IMR-90 (cell line): Measurements from ENCODE around the gene TMX3. TPM values are rescaled to one million over a fixed set of nuclear protein-coding genes. Genes with fewer than 3 reads are reported as not detected.

Experiments
- ATAC-seq: fragments of 200-7000 bp; cut with Tn5 transposase; 2 replicates; pipeline ENCODE4 v1.9.1; 2020; ENCODE audit warnings: low read depth, mild to moderate bottlenecking, moderate library complexity
- BruUV-seq: library from RNA; stranded (reverse); fragments of 400-500 nt; replicated peaks from 2 replicates; lab custom pipeline; 2021; lab: Mats Ljungman, UMichigan
- CTCF ChIA-PET: fragments of 300-600 bp; formaldehyde crosslinking; extraction: SDS; loops from one replicate; lab custom pipeline; 2021; ENCODE audit warnings: antibody characterized with exemption; lab: Yijun Ruan, JAX
- POLR2A ChIA-PET: fragments of 300-600 bp; sonication (Branson Sonifier 250); formaldehyde crosslinking; loops from one replicate; lab custom pipeline; 2022; ENCODE audit warnings: antibody characterized with exemption; ENCODE audit not compliant: unreplicated experiment; lab: Charles Lee
- DNase-seq: peaks from one replicate; pipeline ENCODE4 v3.0.0; 2013
- H2AFZ ChIP-seq: replicated peaks from 2 replicates; pipeline ENCODE3; 2013; ENCODE audit warnings: low read length, mild to moderate bottlenecking; ENCODE audit not compliant: poor library complexity
- H2AK5ac ChIP-seq: 2 replicates; pipeline ENCODE4 v1.6.1; 2013; ENCODE audit warnings: low read depth, low read length, inconsistent platforms
- H2AK9ac ChIP-seq: replicated peaks from 2 replicates; pipeline ENCODE3; 2013; ENCODE audit warnings: mild to moderate bottlenecking, low read depth, low read length, moderate library complexity; ENCODE audit not compliant: poor library complexity
- H2BK120ac ChIP-seq: 2 replicates; pipeline ENCODE4 v1.6.1; 2013; ENCODE audit warnings: low read depth, low read length, inconsistent platforms
- H2BK15ac ChIP-seq: 3 replicates; pipeline ENCODE4 v1.6.1; 2013; ENCODE audit warnings: low read depth, low read length, inconsistent platforms
- H2BK20ac ChIP-seq: 2 replicates; pipeline ENCODE4 v1.6.1; 2013; ENCODE audit warnings: low read depth, mild to moderate bottlenecking, inconsistent platforms, low read length, moderate library complexity
- H2BK5ac ChIP-seq: 2 replicates; pipeline ENCODE4 v1.6.1; 2013; ENCODE audit warnings: mild to moderate bottlenecking, low read depth, low read length, inconsistent platforms; ENCODE audit not compliant: poor library complexity, severe bottlenecking
- H3K14ac ChIP-seq: replicated peaks from 2 replicates; pipeline ENCODE4 v1.6.1; 2013; ENCODE audit warnings: low read depth, low read length, inconsistent platforms
- H3K18ac ChIP-seq: 2 replicates; pipeline ENCODE4 v1.6.1; 2013; ENCODE audit warnings: low read depth, low read length, control low read depth
- H3K23ac ChIP-seq: 2 replicates; pipeline ENCODE4 v1.6.1; 2013; ENCODE audit warnings: low read depth, low read length, inconsistent platforms
- H3K27ac ChIP-seq: 2 replicates; pipeline ENCODE4 v1.5.1; 2013; ENCODE audit warnings: mild to moderate bottlenecking, control low read depth, low read length; ENCODE audit not compliant: insufficient read depth
- H3K27me3 ChIP-seq: 2 replicates; pipeline ENCODE4 v1.6.1; 2013; ENCODE audit warnings: low read length; ENCODE audit not compliant: control insufficient read depth, insufficient read depth
- H3K36me3 ChIP-seq: 2 replicates; pipeline ENCODE4 v1.6.1; 2013; ENCODE audit warnings: low read length, mixed read lengths; ENCODE audit not compliant: control insufficient read depth, insufficient read depth
- H3K4ac ChIP-seq: 2 replicates; pipeline ENCODE4 v1.6.1; 2013; ENCODE audit warnings: low read depth, low read length, inconsistent platforms
- H3K4me1 ChIP-seq: 2 replicates; pipeline ENCODE4 v1.6.1; 2013; ENCODE audit warnings: low read length, mixed read lengths; ENCODE audit not compliant: control insufficient read depth, insufficient read depth
- H3K4me2 ChIP-seq: 2 replicates; pipeline ENCODE4 v1.6.1; 2013; ENCODE audit warnings: low read depth, mild to moderate bottlenecking, control low read depth, low read length, moderate library complexity
- H3K4me3 ChIP-seq: 2 replicates; pipeline ENCODE4 v1.5.1; 2013; ENCODE audit warnings: low read depth, mild to moderate bottlenecking, control low read depth, low read length, moderate library complexity; ENCODE audit not compliant: insufficient read depth
- H3K56ac ChIP-seq: 2 replicates; pipeline ENCODE4 v1.6.1; 2013; ENCODE audit warnings: low read length, inconsistent platforms; ENCODE audit not compliant: insufficient read depth; ENCODE audit errors: extremely low read depth
- H3K79me1 ChIP-seq, 2 experiments: 2 replicates each; pipeline ENCODE4 v1.6.1; 2013; ENCODE audit warnings: low read length in 2 of 2, inconsistent platforms in 1 of 2, low read depth in 1 of 2
- H3K9ac ChIP-seq: 2 replicates; pipeline ENCODE4 v1.6.1; 2013; ENCODE audit warnings: low read depth, low read length, control low read depth
- H3K9me1 ChIP-seq: 2 replicates; pipeline ENCODE4 v1.6.1; 2013; ENCODE audit warnings: low read length, inconsistent platforms; ENCODE audit not compliant: insufficient read depth
- H3K9me3 ChIP-seq: 2 replicates; pipeline ENCODE4 v1.6.1; 2013; ENCODE audit warnings: low read length; ENCODE audit not compliant: control insufficient read depth, insufficient read depth
- H4K20me1 ChIP-seq: 2 replicates; pipeline ENCODE4 v1.6.1; 2013; ENCODE audit warnings: low read length, inconsistent platforms; ENCODE audit not compliant: insufficient read depth
- H4K5ac ChIP-seq: 2 replicates; pipeline ENCODE4 v1.6.1; 2013; ENCODE audit warnings: mild to moderate bottlenecking, low read depth, low read length, control low read depth
- H4K8ac ChIP-seq, 2 experiments: 2 replicates each; pipeline ENCODE4 v1.6.1; 2013; ENCODE audit warnings: low read depth in 2 of 2, low read length in 2 of 2, control low read depth in 1 of 2, inconsistent platforms in 1 of 2
- H4K91ac ChIP-seq: 2 replicates; pipeline ENCODE4 v1.6.1; 2013; ENCODE audit warnings: low read depth, low read length, inconsistent platforms; ENCODE audit not compliant: insufficient read depth
- BHLHE40 ChIP-seq: fragments of 150-350 bp; IDR thresholded peaks from 2 replicates; pipeline ENCODE4 v1.6.1; 2016; ENCODE audit warnings: mild to moderate bottlenecking, low read depth, low read length
- CEBPB ChIP-seq: IDR thresholded peaks from 2 replicates; pipeline ENCODE4 v1.6.1; 2012; ENCODE audit warnings: low read depth, low read length, improper control_type of control experiment
- CHD1 ChIP-seq: IDR thresholded peaks from 2 replicates; pipeline ENCODE4 v1.6.1; 2012; ENCODE audit warnings: low read depth, low read length, improper control_type of control experiment
- FOS ChIP-seq: fragments of 150-350 bp; IDR thresholded peaks from 2 replicates; pipeline ENCODE4 v1.6.1; 2016; ENCODE audit warnings: low read depth, low read length
- MAFK ChIP-seq: IDR thresholded peaks from 2 replicates; pipeline ENCODE4 v1.6.1; 2012; ENCODE audit warnings: low read depth, low read length, improper control_type of control experiment
- MAZ ChIP-seq: IDR thresholded peaks from 2 replicates; pipeline ENCODE4 v1.6.1; 2012; ENCODE audit warnings: low read depth, mild to moderate bottlenecking, low read length, improper control_type of control experiment, moderate library complexity, borderline replicate concordance
- MXI1 ChIP-seq: IDR thresholded peaks from 2 replicates; pipeline ENCODE4 v1.6.1; 2012; ENCODE audit warnings: low read depth, mild to moderate bottlenecking, low read length, moderate library complexity, borderline replicate concordance
- NFE2L2 ChIP-seq: fragments of 150-350 bp; IDR thresholded peaks from 2 replicates; pipeline ENCODE4 v1.6.1; 2016; ENCODE audit warnings: low read depth, mild to moderate bottlenecking, low read length
- POLR2A ChIP-seq: IDR thresholded peaks from 2 replicates; pipeline ENCODE4 v1.6.1; 2012; ENCODE audit warnings: mild to moderate bottlenecking, low read depth, low read length
- RAD21 ChIP-seq: IDR thresholded peaks from 2 replicates; pipeline ENCODE4 v1.6.1; 2012; ENCODE audit warnings: low read length, improper control_type of control experiment
- RCOR1 ChIP-seq: IDR thresholded peaks from 2 replicates; pipeline ENCODE4 v1.6.1; 2012; ENCODE audit warnings: mild to moderate bottlenecking, low read length, improper control_type of control experiment; ENCODE audit not compliant: insufficient replicate concordance
- RFX5 ChIP-seq: IDR thresholded peaks from 2 replicates; pipeline ENCODE4 v1.8.0; 2012; ENCODE audit warnings: low read depth, mild to moderate bottlenecking, low read length, moderate library complexity
- SMC3 ChIP-seq: fragments of 150-350 bp; IDR thresholded peaks from 2 replicates; pipeline ENCODE4 v1.6.1; 2016; ENCODE audit warnings: low read depth, mild to moderate bottlenecking, antibody characterized with exemption, low read length, moderate library complexity
- dilution Hi-C: fragments of 300-500 bp; cut with HindIII; formaldehyde crosslinking; loops from one replicate; pipeline ENCODE4 v1.14.3; 2018; ENCODE audit warnings: low sequenced_read_pairs; ENCODE audit not compliant: unreplicated experiment
- in situ Hi-C: fragments of 300-500 bp; cut with MboI; formaldehyde crosslinking; loops from 3 replicates; pipeline ENCODE4 v1.14.3; 2019; ENCODE audit warnings: low sequenced_read_pairs, inconsistent platforms, mixed read lengths
- intact Hi-C: fragments of 100-400 bp; cut with micrococcal nuclease; formaldehyde crosslinking; loops from 2 replicates; pipeline ENCODE4 v1.10.0; 2022
- polyA plus RNA-seq, 3 experiments: library from polyadenylated mRNA; depleted of rRNA; stranded (reverse); fragments of >200 nt; gene quantifications; 2 replicates each; pipeline ENCODE4 v1.2.3, GENCODE V29; 2012; ENCODE audit warnings: low replicate concordance in 1 of 3
- total RNA-seq: library from RNA; depleted of rRNA; stranded (reverse); fragments of >200 nt; gene quantifications from 2 replicates; pipeline ENCODE4 v1.2.3, GENCODE V29; 2012
- TF ChIP-seq, protein P1 (sequence below): conservative IDR thresholded peaks from 2 replicates; pipeline ENCODE4 v1.5.1; 2012; ENCODE audit warnings: mild to moderate bottlenecking, low read depth, low read length, improper control_type of control experiment
- TF ChIP-seq, protein P2 (sequence below): fragments of 150-350 bp; IDR thresholded peaks from 2 replicates; pipeline ENCODE4 v1.6.1; 2016; ENCODE audit warnings: low read depth, mild to moderate bottlenecking, low read length, moderate library complexity, borderline replicate concordance
- TF ChIP-seq, protein P3 (sequence below): fragments of 150-350 bp; IDR thresholded peaks from 2 replicates; pipeline ENCODE4 v1.6.1; 2017; ENCODE audit warnings: mild to moderate bottlenecking, antibody characterized with exemption, low read length, low read depth

Gene TMX3
- total and polyA plus RNA-seq, 2 of the 4 experiments (the other 2 are of a cell fraction): 22.8 to 50.5 TPM

DNA sequence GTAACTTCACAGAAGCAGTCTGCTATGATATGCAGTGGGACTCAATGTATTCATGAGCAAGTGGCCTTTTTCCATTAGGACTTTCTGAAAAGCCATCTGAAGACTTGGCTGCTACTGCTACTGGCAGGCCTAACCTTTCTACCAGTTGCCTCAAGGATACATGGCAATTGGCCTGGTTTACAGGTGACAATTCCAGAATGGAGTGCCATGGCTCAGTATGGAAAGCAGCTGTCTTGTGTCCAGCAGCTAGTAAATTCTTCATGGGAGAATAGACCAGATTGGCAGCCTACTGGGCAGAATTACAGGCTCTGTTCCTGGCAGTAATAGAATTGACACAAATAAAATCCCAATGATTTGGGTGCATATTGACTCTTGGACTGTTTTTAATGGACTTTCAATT, 12.6 kb upstream of the TMX3 start:
- Histone ChIP-seq H3K9me3 (no peaks in the 10 kb centered on the region), H2AK9ac (no peak overlapping the region), H3K56ac (no peak overlapping the region), H2AFZ (no peak overlapping the region), H3K4me1 (no peaks in the 10 kb centered on the region), H3K9me1 (no peaks in the 10 kb centered on the region), H4K5ac (no peak overlapping the region), H2AK5ac (no peak overlapping the region), H3K4me2 (no peak overlapping the region), H3K4ac (no peak overlapping the region), H3K79me1 (no peaks in the 10 kb centered on the region), H2BK15ac (no peak overlapping the region), H3K9ac (no peak overlapping the region), H2BK120ac (no peak overlapping the region), H4K20me1 (no peaks in the 10 kb centered on the region), H4K8ac (no peak overlapping the region), H2BK5ac (no peak overlapping the region), H3K27ac (no peak overlapping the region), H3K4me3 (no peak overlapping the region), H4K91ac (no peak overlapping the region), H2BK20ac (no peak overlapping the region), H3K36me3 (no peaks in the 10 kb centered on the region), H3K18ac (no peak overlapping the region), H3K14ac (no peak overlapping the region), H3K23ac (no peak overlapping the region), H3K27me3 (no peaks in the 10 kb centered on the region)
- POLR2A ChIA-PET: no interaction called here
- intact Hi-C loops: no loop called here
- no TSS peak for BruUV-seq
- dilution Hi-C loops: no loop called here
- DNase-seq (no peak), ATAC-seq (no peak)
- TF ChIP-seq, protein P1, sequence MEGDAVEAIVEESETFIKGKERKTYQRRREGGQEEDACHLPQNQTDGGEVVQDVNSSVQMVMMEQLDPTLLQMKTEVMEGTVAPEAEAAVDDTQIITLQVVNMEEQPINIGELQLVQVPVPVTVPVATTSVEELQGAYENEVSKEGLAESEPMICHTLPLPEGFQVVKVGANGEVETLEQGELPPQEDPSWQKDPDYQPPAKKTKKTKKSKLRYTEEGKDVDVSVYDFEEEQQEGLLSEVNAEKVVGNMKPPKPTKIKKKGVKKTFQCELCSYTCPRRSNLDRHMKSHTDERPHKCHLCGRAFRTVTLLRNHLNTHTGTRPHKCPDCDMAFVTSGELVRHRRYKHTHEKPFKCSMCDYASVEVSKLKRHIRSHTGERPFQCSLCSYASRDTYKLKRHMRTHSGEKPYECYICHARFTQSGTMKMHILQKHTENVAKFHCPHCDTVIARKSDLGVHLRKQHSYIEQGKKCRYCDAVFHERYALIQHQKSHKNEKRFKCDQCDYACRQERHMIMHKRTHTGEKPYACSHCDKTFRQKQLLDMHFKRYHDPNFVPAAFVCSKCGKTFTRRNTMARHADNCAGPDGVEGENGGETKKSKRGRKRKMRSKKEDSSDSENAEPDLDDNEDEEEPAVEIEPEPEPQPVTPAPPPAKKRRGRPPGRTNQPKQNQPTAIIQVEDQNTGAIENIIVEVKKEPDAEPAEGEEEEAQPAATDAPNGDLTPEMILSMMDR: no peak
- TF ChIP-seq, protein P2, sequence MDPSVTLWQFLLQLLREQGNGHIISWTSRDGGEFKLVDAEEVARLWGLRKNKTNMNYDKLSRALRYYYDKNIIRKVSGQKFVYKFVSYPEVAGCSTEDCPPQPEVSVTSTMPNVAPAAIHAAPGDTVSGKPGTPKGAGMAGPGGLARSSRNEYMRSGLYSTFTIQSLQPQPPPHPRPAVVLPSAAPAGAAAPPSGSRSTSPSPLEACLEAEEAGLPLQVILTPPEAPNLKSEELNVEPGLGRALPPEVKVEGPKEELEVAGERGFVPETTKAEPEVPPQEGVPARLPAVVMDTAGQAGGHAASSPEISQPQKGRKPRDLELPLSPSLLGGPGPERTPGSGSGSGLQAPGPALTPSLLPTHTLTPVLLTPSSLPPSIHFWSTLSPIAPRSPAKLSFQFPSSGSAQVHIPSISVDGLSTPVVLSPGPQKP: no peak
- TF ChIP-seq RAD21 (no peak), CEBPB (no peak), RFX5 (no peak), NFE2L2 (no peak), RCOR1 (no peak), MAZ (no peak), SMC3 (no peak), MAFK (no peak), POLR2A (no peak), CHD1 (no peak), MXI1 (no peak), BHLHE40 (no peak), FOS (no peak)
- TF ChIP-seq, protein P3, sequence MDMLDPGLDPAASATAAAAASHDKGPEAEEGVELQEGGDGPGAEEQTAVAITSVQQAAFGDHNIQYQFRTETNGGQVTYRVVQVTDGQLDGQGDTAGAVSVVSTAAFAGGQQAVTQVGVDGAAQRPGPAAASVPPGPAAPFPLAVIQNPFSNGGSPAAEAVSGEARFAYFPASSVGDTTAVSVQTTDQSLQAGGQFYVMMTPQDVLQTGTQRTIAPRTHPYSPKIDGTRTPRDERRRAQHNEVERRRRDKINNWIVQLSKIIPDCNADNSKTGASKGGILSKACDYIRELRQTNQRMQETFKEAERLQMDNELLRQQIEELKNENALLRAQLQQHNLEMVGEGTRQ: no peak
- in situ Hi-C loops: no loop called here
- CTCF ChIA-PET: no interaction called here
